ENCODE results near the gene VPS72.

- TF ChIP-seq POLR2A (IDR thresholded peaks at IDR 0.05; ENCODE audit: low read depth, low read length) (no peak), CTCF (IDR thresholded peaks at IDR 0.05; ENCODE audit: extremely low read depth in 1 of 2, insufficient read depth in 1 of 2, low read depth in 1 of 2, low read length in 2 of 2) (no peak), POLR2AphosphoS5 (IDR thresholded peaks at IDR 0.05; ENCODE audit: insufficient read depth, low read depth, low read length) (no peak), EZH2 (IDR thresholded peaks at IDR 0.05; ENCODE audit: borderline replicate concordance, low read depth, low read length, severe bottlenecking) (no peak), MYC (IDR thresholded peaks at IDR 0.05; ENCODE audit: low read depth, low read length) (no peak), JUN (IDR thresholded peaks at IDR 0.05; ENCODE audit: borderline replicate concordance, insufficient read depth, insufficient read length, low read depth) (no peak)
Observed at GRCh38 chr1:151143057-151143435, 47.0 kb downstream of the VPS72 start.
